ENCODE measurements around the gene TPP2. TPM values are rescaled to one million over a fixed set of nuclear protein-coding genes. Genes with fewer than 3 reads are reported as not detected.

TPP2 gene
- total and polyA plus RNA-seq, 9 of the 15 experiments (the other 6 are each of a cell fraction or from before 2014, with no cell fraction given): 18.8 to 87.7 (median 55.9) TPM

GRCh38 chr13:102580552-102581169 is 16.1 kb upstream of the TPP2 start (continued):
- TF ChIP-seq CEBPG (CRISPR knock-in tag; IDR thresholded peaks at IDR 0.05) (no peak), CEBPG (tag; conservative IDR thresholded peaks at IDR 0.05 in 1 of 2, IDR thresholded peaks at IDR 0.05 in 1 of 2) (no peak), CTCF (IDR thresholded peaks at IDR 0.05 in 2 of 3, conservative IDR thresholded peaks at IDR 0.05 in 1 of 3; ENCODE audit: insufficient read depth in 2 of 3, low read depth in 1 of 3, low read length in 3 of 3) (peak; percentile 50 to 69 (median 59); a peak in 5 of 6 replicates), DEAF1 (CRISPR knock-in tag; IDR thresholded peaks at IDR 0.05) (peak; percentile 73), SMC3 (conservative IDR thresholded peaks at IDR 0.05; ENCODE audit: insufficient read depth, low read depth, low read length) (peak; percentile 46)

- no peak overlapping the region for H3K4me2 ChIP-seq (ENCODE audit: insufficient read depth, low read length)
- no peaks in the 10 kb centered on the region for H3K27me3 ChIP-seq (ENCODE audit: control insufficient read depth in 2 of 2, insufficient read depth in 2 of 2, low read length in 2 of 2)
- H3K9me3 ChIP-seq (replicated peaks; ENCODE audit: control insufficient read depth, insufficient read depth, low read depth, low read length): no peaks in the 10 kb centered on the region
- DNase-seq (ENCODE audit: extremely low read depth in 1 of 4, low spot score in 3 of 4) (no peak), FAIRE-seq (no peak), ATAC-seq (no peak)
- H3K4me1 ChIP-seq (replicated peaks in 1 of 2; ENCODE audit: control insufficient read depth in 2 of 2, insufficient read depth in 2 of 2, low read length in 2 of 2): peaks cover 0 to 9% of the 10 kb centered on the region in 2 experiments; a peak in 3 of 5 replicates
- no peaks in the 10 kb centered on the region for H4K20me1 ChIP-seq (replicated peaks; ENCODE audit: control insufficient read depth, insufficient read depth, low read length)
- H3K4me3 ChIP-seq: no peak overlapping the region
- in situ Hi-C loops (cut with MboI) (loop anchor here (10.0 kb wide), 1 partner anchor 123 kb away; no protein-coding TSS in a partner anchor), intact Hi-C loops (cut with micrococcal nuclease) (no loop called here)
- H3K27ac ChIP-seq (ENCODE audit: extremely low read depth, low read depth, low read length): no peak overlapping the region
- ChIA-PET POLR2A (no interaction called here), CTCF (ENCODE audit: low intra/inter-chr PET ratio) (no interaction called here)
- H3K79me2 ChIP-seq (ENCODE audit: control insufficient read depth, insufficient read depth, low read length): no peaks in the 10 kb centered on the region
- no peak overlapping the region for H3K9ac ChIP-seq (ENCODE audit: insufficient read depth in 1 of 2, low read depth in 2 of 2, low read length in 2 of 2)
- no peak overlapping the region for H2AFZ ChIP-seq (ENCODE audit: low read depth, low read length)
- H3K9me1 ChIP-seq (ENCODE audit: control insufficient read depth, insufficient read depth, low read length): no peaks in the 10 kb centered on the region
- no peaks in the 10 kb centered on the region for H3K36me3 ChIP-seq (ENCODE audit: control insufficient read depth, insufficient read depth, low read length)
- no TSS peak for BruUV-seq (replicated peaks)
- TF ChIP-seq ZNF175 (CRISPR knock-in tag; IDR thresholded peaks at IDR 0.05; ENCODE audit: low read depth) (no peak), ZNF407 (IDR thresholded peaks at IDR 0.05; ENCODE audit: low read depth) (no peak), RFX5 (IDR thresholded peaks at IDR 0.05; ENCODE audit: low read depth, low read length) (no peak)
These were observed 14.5 kb upstream of the TPP2 start for GRCh38 chr13:102582256-102582655.

Measured in K562 (cell line).